HG03095 (cell line): Measurements from ENCODE around the gene SEPSECS.

Experiments
- ATAC-seq: cut with Tn5 transposase; IDR thresholded peaks from one replicate; pipeline ENCODE4 v1.9.1; 2021; ENCODE audit warnings: moderate library complexity; ENCODE audit not compliant: unreplicated experiment

SEPSECS gene

DNA sequence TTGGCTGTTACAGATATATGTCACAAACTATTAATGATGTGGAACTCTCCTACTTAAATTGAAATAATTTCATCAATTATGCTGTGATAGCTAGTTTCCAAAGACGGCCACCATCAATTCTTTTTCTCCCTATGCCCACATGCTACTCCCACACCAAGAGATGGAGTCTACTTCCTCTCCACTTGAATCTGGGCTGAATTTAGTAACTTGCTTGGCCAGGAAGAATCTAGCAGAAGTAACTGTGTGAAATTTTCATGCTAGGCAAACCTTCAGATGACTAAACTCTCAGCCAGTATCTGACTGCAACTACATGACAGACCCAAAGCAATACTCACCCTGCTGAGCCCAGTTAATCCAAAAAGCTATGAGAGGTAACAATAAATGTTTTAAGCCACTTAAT is 3.2 kb downstream of the SEPSECS start:
- no peak for ATAC-seq

- no peak for ATAC-seq
Observed at GRCh38 chr4:25155947-25156346, 4.3 kb downstream of the SEPSECS start.

DNA sequence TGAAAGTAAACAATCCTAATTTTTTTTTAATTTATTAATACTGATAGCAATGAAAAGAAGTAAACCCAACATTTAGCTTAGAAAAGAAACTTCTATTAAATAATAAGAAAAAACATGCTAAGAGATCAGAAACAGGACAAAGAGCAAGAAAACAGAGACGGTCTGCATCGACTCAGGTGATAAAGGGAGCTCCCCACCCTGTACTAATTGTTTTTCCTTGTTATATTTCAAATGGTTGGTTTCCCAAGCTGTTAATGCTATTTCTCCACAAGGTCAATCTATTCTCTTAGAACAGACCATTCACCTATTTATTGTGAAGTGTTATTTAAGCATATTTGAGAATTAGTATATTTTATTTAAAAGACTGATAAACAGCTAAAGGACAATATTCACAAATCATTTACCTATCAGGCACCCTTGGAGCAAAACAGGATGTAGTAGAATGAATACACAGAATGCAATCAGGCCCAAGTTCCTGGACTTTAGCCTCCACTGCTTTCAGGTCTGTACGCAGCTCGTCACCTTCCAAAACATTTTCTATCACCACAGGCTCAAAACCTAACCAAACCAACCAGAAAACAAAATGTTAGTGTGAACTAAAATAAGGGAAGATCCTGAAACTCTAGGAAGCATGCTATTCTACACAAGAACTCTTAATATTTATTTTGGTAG is 5.5 kb downstream of the SEPSECS start:
- ATAC-seq = no peak

DNA sequence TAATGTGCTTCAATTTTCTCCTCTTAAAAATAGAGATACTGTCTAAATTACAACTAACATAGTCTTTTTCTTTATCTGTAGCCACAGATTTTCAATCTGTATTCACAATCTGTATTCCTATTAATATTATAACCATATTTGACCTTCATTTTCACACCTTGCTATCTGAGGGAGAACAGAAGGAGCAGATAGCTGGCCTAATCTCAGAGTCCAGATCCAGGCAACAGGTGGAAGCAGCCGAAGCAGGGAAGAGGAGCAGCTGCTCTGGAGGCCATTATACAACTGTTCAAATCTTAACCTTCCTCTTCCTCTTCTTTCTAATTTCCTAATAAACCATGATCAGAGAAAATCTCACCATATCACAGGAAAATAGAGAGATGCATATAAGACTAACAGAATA is 14.2 kb downstream of the SEPSECS start:
- no peak for ATAC-seq

DNA sequence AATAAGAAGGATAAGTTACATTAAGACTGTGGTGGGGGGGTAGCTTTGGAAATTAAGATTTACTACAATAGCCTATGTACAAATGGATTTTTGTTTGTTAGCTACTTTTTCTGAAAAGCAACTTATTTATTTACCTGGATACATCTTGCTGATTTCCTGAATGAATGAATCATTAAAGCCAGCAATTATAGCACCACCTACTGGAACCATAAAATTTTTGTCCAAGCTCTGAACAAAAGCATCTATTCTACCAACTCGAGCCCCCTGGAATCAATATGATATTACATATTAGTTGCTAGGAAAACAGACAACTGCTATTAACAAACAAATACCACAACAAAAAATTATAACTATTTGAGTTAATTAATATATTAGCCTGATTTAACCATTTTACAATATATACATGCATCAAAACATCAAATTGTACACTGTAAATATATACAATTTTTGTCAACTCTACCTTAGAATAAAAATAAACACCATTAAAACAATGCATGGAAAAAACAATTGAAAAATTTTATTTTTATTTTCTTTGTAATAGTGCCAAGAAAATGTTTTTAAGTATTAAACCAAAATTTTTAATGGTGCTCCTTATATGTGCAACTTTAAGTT is 15.3 kb downstream of the SEPSECS start:
- no peak for ATAC-seq

GRCh38 chr4:25142468-25142867 is 17.8 kb downstream of the SEPSECS start:
- ATAC-seq = no peak

DNA sequence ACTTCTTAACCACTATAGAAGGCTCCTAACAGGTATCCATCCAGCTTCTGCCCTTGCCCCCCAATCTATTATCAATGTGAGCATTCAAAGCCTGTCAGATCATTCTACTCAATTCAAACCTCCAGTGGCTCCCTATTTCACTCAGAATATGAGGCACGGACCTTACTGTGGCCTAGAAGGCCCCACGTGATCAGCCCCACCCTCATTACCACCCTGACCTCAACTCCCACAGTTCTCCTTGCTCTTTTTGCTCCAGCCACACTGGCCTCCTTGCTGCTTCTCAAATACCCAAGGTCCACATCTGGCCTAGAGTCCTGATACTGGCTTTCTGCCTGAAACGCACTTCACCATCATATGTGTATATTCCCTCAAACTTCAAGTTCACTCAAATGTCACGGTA is 18.7 kb downstream of the SEPSECS start:
- no peak for ATAC-seq

- no peak for ATAC-seq
Observed at GRCh38 chr4:25133132-25133531, 27.1 kb downstream of the SEPSECS start.

DNA sequence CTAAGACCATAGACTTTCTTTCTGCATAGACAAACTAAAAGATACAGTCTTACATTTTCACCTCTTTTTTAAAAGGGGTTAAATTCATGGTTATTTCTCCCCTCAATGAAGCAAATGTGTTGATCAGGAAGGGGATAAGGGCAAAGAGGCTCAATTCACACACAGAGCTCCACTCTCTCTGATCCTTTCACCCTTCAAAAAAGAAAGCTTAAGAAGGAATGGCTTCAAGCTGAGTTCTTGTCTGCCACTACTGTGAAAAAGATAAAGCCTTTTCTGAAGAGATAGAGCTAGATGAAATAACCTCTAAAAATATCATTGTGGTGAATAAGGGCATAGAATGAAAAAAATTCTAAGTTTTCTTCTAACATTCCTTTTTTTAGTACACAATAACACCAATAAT is 28.3 kb downstream of the SEPSECS start:
- ATAC-seq = no peak

GRCh38 chr4:25131381-25131780 is 28.9 kb downstream of the SEPSECS start:
- ATAC-seq = no peak

DNA sequence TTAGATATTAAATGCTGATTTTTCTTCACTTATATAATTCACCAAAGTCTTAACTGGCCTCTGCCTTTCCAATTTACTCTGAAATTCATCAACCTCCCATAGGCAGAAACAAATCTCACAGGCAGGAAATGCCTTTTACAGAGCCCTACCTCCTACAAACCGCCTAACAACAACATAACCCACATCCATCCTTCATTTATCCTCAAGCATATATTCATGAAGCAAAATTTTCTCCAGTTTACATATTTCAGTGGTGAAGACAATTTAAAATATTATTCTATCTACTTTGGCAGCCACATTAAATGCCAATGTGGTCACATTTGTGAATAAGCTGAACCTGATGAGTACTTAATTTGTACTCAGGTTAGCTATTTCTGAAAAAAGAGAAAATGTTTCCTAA is 30.3 kb downstream of the SEPSECS start:
- no peak for ATAC-seq

- ATAC-seq = no peak
Observed at GRCh38 chr4:25128671-25129070, 31.6 kb downstream of the SEPSECS start.

DNA sequence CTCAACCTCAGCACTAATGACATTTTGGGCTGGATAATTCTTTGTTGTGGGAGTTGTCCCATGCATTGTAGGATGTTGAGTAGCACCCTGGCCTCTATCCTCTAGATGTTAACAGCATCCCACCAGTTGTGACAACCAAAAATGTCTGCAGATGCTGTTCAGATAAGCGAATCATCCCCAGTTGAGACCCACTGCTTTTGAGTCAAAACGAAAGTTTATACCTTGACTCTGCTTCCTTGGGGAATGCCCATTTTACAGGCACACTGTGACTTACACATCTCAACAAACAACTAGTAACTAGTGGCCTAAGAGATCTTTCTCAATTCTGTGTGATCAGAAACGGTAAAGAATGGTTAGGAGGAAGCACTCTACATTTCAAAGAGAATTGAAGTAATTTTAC is 37.0 kb downstream of the SEPSECS start:
- peak; percentile 98 for ATAC-seq

DNA sequence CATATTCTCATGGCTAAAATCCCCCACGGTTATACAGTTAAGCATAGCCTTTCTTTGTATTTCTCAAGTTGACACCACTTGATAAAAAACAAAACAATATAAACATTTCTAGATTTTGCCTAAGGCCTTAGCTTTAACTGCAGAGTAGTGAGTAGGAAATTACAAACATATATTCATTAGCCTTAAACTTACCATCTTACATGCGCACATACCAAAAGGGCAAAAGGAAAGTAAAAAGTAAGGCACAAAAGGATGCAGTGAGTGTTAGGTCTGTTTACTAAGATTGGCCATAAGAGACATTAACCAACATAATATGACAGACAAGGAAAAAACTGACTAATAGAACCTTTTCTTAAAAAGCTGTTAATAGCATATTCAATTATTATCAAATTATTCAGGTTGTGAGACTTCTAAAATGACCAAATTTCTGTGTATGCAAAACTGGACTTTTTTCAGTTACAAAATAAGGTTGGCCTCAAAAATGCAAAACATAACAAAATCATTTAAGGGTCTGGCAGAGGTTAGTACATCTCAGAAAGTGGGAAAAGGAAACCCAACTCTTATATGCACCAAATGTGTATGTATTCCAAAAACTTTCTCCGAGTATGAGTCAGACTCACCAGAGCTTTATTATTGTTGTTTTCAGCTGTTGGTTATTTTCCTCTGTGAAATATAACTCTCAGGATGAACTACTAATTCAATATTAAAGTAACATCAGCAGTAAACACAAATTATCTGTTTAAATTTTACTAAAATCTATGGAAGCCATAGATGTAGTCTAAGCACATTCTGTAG is 39.9 kb downstream of the SEPSECS start:
- no peak for ATAC-seq

- no peak for ATAC-seq
Observed at GRCh38 chr4:25117716-25118472, 42.4 kb downstream of the SEPSECS start.

DNA sequence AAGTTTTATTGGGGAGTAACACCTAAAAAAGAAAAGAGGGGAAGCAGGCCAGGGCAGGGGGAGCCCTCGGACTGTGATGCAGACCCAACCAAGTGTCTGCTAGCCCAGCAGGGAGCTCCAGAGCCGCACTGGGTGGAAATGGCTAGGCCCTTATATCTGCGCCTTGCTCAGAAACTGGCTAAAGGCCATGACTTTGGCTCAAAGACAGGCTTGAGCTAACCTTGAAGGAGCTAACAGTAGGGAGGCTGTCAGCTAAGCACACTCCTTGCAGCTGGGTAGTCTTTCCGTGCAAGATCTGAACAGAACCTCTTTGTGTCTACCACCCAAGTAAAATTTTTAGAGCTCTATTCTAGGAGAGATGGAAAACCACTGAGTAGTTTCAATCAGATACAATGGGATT is 43.0 kb downstream of the SEPSECS start:
- no peak for ATAC-seq

- no peak for ATAC-seq
Observed at GRCh38 chr4:25113915-25114904, 46.0 kb downstream of the SEPSECS start.

- no peak for ATAC-seq
Observed at GRCh38 chr4:25112995-25113380, 47.3 kb downstream of the SEPSECS start.

DNA sequence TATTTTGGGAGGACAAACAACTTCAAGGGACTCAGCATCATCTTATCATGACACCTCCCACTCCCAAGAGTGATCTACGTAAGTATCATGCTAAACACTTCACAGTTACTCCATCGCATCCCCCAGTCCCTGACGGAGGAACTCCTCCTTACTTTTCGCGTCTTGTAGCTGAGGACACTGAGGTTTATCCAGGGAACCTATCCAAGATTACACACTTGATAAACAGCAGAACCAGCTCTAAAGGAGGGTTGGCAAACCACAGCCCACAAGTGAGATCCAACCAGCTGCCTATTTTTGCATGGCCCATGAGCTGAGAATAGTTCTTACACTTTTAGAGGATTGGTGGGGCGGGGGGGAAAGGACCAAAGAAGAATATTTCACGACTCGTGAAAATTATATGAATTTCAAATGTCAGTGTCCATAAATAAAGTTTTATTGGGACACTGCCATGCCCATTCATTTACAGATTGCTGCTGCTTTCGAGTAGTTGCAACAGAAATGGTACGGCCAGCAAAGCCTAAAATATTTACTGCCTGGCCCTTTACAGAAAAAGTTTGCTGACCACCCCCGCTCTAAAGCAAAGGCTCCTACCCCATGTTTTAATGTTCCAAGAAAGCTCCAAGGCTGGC is 47.8 kb downstream of the SEPSECS start:
- no peak for ATAC-seq
